GM18505 (cell line): Measurements from ENCODE around the gene PGGHG.

ENCODE experiments used
- ATAC-seq: cut with Tn5 transposase; IDR thresholded peaks from one replicate; pipeline ENCODE4 v1.9.1; 2021; ENCODE audit not compliant: unreplicated experiment
- POLR2A ChIP-seq: IDR thresholded peaks from 4 replicates; pipeline ENCODE4 v1.6.1; 2011; ENCODE audit warnings: borderline replicate concordance; ENCODE audit not compliant: insufficient read depth, insufficient read length; ENCODE audit errors: extremely low read depth

PGGHG gene

GRCh38 chr11:278001-278951 is 10.7 kb upstream of the PGGHG start, which contains the start of gene NLRP6:
Gene NLRP6, plus strand, starts transcription at chr11:278407. Its CDS starts 163 bp downstream, at chr11:278570.
- TF ChIP-seq POLR2A = no peak
- ATAC-seq = no peak

GRCh38 chr11:279040-279965 is 9.6 kb upstream of the PGGHG start:
- no peak for ATAC-seq
- no peak for TF ChIP-seq POLR2A

- no peak for ATAC-seq
- no peak for TF ChIP-seq POLR2A
Measured at GRCh38 chr11:279966-280705, 8.8 kb upstream of the PGGHG start.

GRCh38 chr11:280706-281485 is 8.0 kb upstream of the PGGHG start:
- no peak for TF ChIP-seq POLR2A
- no peak for ATAC-seq

- ATAC-seq = no peak
- no peak for TF ChIP-seq POLR2A
Measured at GRCh38 chr11:281486-282161, 7.3 kb upstream of the PGGHG start.

- ATAC-seq = no peak
- no peak for TF ChIP-seq POLR2A
Measured at GRCh38 chr11:282171-282570, 6.8 kb upstream of the PGGHG start.

GRCh38 chr11:282630-283360 is 6.1 kb upstream of the PGGHG start:
- no peak for TF ChIP-seq POLR2A
- ATAC-seq = no peak

- TF ChIP-seq POLR2A = no peak
- ATAC-seq = no peak
Measured at GRCh38 chr11:283405-284104, 5.4 kb upstream of the PGGHG start.

GRCh38 chr11:284105-285020 is 4.6 kb upstream of the PGGHG start:
- ATAC-seq = no peak
- TF ChIP-seq POLR2A = no peak
